GM12801 (cell line): Measurements from ENCODE around the gene ATP10A.

Source experiments
- CTCF ChIP-seq: IDR thresholded peaks from one replicate; pipeline ENCODE4 v1.5.1; 2011; ENCODE audit warnings: control low read depth; ENCODE audit not compliant: insufficient read length; ENCODE audit errors: extremely low read depth

The ATP10A gene

GRCh38 chr15:25797035-25797434 is 66.1 kb downstream of the ATP10A start:
- TF ChIP-seq CTCF: no peak

- TF ChIP-seq CTCF: no peak
Measured at GRCh38 chr15:25796395-25796794, 66.7 kb downstream of the ATP10A start.

GRCh38 chr15:25795712-25796111 is 67.4 kb downstream of the ATP10A start:
- TF ChIP-seq CTCF: no peak

GRCh38 chr15:25795061-25795460 is 68.1 kb downstream of the ATP10A start:
- TF ChIP-seq CTCF: no peak

GRCh38 chr15:25793354-25794050 is 69.6 kb downstream of the ATP10A start:
- no peak for TF ChIP-seq CTCF

GRCh38 chr15:25792128-25792527 is 71.0 kb downstream of the ATP10A start:
- no peak for TF ChIP-seq CTCF

- no peak for TF ChIP-seq CTCF
Measured at GRCh38 chr15:25790000-25790660, 73.0 kb downstream of the ATP10A start.
